SK-N-SH treated with all-trans-retinoic acid at 6 μM for 48 hours (cell line): ENCODE measurements around the gene UCHL1.

Experiments used
- ARNTL ChIP-seq: fragments of 450-650 bp; formaldehyde crosslinking; IDR thresholded peaks from 2 replicates; pipeline ENCODE4 v1.5.0; 2020; ENCODE audit warnings: low read depth, mild to moderate bottlenecking, moderate library complexity, borderline replicate concordance
- CREB5 ChIP-seq: fragments of 250-450 bp; sonication (Bioruptor Pico); IDR thresholded peaks from 2 replicates; pipeline ENCODE4 v1.5.1; 2020; ENCODE audit warnings: low read depth, mild to moderate bottlenecking, moderate library complexity
- CSDC2 ChIP-seq: fragments of 250-450 bp; sonication (Bioruptor Pico); IDR thresholded peaks from 2 replicates; pipeline ENCODE4 v1.5.0; 2020; ENCODE audit warnings: mild to moderate bottlenecking, moderate library complexity
- GLIS3 ChIP-seq: fragments of 250-450 bp; sonication (Bioruptor Pico); IDR thresholded peaks from 2 replicates; pipeline ENCODE4 v1.5.0; 2020; ENCODE audit warnings: mild to moderate bottlenecking, moderate library complexity
- ISL1 ChIP-seq: fragments of 250-450 bp; sonication (Bioruptor Pico); IDR thresholded peaks from 2 replicates; pipeline ENCODE4 v2.1.2; 2022; ENCODE audit warnings: mild to moderate bottlenecking, moderate library complexity
- PATZ1 ChIP-seq: fragments of 250-450 bp; sonication (Bioruptor Pico); IDR thresholded peaks from 2 replicates; pipeline ENCODE4 v1.8.0; 2020; ENCODE audit warnings: mild to moderate bottlenecking, moderate library complexity, borderline replicate concordance
- PPARA ChIP-seq: fragments of 250-450 bp; sonication (Bioruptor Pico); IDR thresholded peaks from 2 replicates; pipeline ENCODE4 v1.5.0; 2020; ENCODE audit warnings: mild to moderate bottlenecking, borderline replicate concordance
- TCF4 ChIP-seq: fragments of 250-450 bp; sonication (Bioruptor Pico); IDR thresholded peaks from 2 replicates; pipeline ENCODE4 v1.8.0; 2021; ENCODE audit warnings: mild to moderate bottlenecking, moderate library complexity, borderline replicate concordance
- TOX ChIP-seq: fragments of 250-450 bp; sonication (Bioruptor Pico); IDR thresholded peaks from 2 replicates; pipeline ENCODE4 v1.8.0; 2021; ENCODE audit warnings: mild to moderate bottlenecking, moderate library complexity, borderline replicate concordance
- ZFP3 ChIP-seq: fragments of 250-450 bp; sonication (Bioruptor Pico); IDR thresholded peaks from 2 replicates; pipeline ENCODE4 v1.5.0; 2020; ENCODE audit warnings: mild to moderate bottlenecking, moderate library complexity
- ZFP30 ChIP-seq: fragments of 450-650 bp; formaldehyde crosslinking; IDR thresholded peaks from 2 replicates; pipeline ENCODE4 v1.5.0; 2022; ENCODE audit warnings: mild to moderate bottlenecking, moderate library complexity
- ZNF565 ChIP-seq: fragments of 450-650 bp; formaldehyde crosslinking; conservative IDR thresholded peaks from 2 replicates; pipeline ENCODE4 v1.5.0; 2020; ENCODE audit warnings: low read depth, mild to moderate bottlenecking, moderate library complexity

GRCh38 chr4:41303372-41304118 is 46.8 kb downstream of the UCHL1 start:
- TF ChIP-seq ARNTL (CRISPR knock-in tag): no peak
- TF ChIP-seq ZNF565 (CRISPR knock-in tag): no peak
- TF ChIP-seq ZFP30: no peak
- TF ChIP-seq TOX (CRISPR knock-in tag): no peak
- no peak for TF ChIP-seq PPARA (CRISPR knock-in tag)
- TF ChIP-seq ISL1 (CRISPR knock-in tag): no peak
- TF ChIP-seq PATZ1 (CRISPR knock-in tag): no peak
- TF ChIP-seq CSDC2 (CRISPR knock-in tag): no peak
- no peak for TF ChIP-seq CREB5 (CRISPR knock-in tag)
- no peak for TF ChIP-seq GLIS3 (CRISPR knock-in tag)
- no peak for TF ChIP-seq ZFP3
- TF ChIP-seq TCF4: no peak
